NB4 (cell line): ENCODE measurements around the gene PLD2.
"Not testable (repeated sequence)": the region's sequence is repeated elsewhere in the genome, so short reads cannot be mapped to it uniquely, and the experiment has no call there.

Experiments used
- DNase-seq: peaks from one replicate; pipeline ENCODE4 v3.0.0; 2010; ENCODE audit warnings: low read depth
- H3K4me3 ChIP-seq: one replicate; pipeline ENCODE4 v1.5.1; 2011; ENCODE audit warnings: mild to moderate bottlenecking, low read depth, low read length, moderate library complexity
- MYC ChIP-seq: IDR thresholded peaks from 2 replicates; pipeline ENCODE4 v1.6.1; 2011; ENCODE audit warnings: low read depth, low read length
- POLR2A ChIP-seq: IDR thresholded peaks from 2 replicates; pipeline ENCODE4 v1.6.1; 2011; ENCODE audit warnings: mild to moderate bottlenecking; ENCODE audit not compliant: insufficient read length; ENCODE audit errors: extremely low read depth
- TF ChIP-seq, protein P1 (sequence below): IDR thresholded peaks from 2 replicates; pipeline ENCODE4 v1.6.1; 2011; ENCODE audit warnings: low read depth, low read length
- TF ChIP-seq, protein P2 (sequence below): IDR thresholded peaks from one replicate; pipeline ENCODE4 v1.5.1; 2012; ENCODE audit warnings: low read depth, low read length

The PLD2 gene

DNA sequence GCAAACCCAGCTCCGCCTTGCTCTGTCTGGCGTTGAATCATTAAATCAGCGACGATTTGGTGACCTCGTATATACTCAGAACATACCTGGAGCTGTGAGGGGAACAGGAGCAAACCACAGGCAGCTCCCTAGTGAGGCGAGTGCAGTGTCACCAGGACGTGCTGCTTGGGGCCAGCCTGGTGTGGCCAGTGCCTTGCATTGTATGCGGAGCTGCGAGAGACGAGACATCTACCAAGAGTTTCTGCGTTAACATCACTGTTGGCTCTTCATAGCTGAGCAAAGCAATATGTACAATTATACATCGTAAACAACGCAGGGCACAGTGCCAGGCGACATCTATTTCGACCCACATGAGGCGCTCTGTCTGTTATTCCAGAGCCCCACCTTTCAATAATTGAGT lies 54.1 kb downstream of the PLD2 start:
- TF ChIP-seq, protein P1, sequence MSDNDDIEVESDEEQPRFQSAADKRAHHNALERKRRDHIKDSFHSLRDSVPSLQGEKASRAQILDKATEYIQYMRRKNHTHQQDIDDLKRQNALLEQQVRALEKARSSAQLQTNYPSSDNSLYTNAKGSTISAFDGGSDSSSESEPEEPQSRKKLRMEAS, result no peak
- TF ChIP-seq POLR2A (no peak), MYC (no peak)
- TF ChIP-seq, protein P2, sequence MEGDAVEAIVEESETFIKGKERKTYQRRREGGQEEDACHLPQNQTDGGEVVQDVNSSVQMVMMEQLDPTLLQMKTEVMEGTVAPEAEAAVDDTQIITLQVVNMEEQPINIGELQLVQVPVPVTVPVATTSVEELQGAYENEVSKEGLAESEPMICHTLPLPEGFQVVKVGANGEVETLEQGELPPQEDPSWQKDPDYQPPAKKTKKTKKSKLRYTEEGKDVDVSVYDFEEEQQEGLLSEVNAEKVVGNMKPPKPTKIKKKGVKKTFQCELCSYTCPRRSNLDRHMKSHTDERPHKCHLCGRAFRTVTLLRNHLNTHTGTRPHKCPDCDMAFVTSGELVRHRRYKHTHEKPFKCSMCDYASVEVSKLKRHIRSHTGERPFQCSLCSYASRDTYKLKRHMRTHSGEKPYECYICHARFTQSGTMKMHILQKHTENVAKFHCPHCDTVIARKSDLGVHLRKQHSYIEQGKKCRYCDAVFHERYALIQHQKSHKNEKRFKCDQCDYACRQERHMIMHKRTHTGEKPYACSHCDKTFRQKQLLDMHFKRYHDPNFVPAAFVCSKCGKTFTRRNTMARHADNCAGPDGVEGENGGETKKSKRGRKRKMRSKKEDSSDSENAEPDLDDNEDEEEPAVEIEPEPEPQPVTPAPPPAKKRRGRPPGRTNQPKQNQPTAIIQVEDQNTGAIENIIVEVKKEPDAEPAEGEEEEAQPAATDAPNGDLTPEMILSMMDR, result no peak
- H3K4me3 ChIP-seq, result no peak overlapping the region
- DNase-seq, result no peak

DNA sequence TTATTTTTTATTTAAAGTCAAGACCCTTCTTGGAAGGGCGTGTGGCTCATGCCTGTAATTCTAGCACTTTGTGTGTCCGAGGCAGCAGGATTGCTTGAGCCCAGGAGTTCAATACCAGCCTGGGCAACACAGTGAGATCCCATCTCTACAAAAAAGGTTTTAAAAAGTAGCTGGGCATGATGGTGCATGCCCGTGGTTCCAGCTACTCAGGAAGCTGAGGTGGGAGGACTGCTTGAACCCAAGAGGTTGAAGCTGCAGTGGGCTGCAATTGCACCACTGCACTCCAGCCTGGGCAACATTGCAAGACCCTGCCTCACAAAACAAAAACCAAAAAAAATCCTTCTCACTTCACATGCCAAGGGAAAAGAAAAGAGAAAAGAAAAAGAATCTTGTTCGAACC lies 55.8 kb downstream of the PLD2 start:
- no peak overlapping the region for H3K4me3 ChIP-seq
- no peak for TF ChIP-seq POLR2A
- TF ChIP-seq, protein P1, result no peak
- TF ChIP-seq MYC, result no peak
- TF ChIP-seq, protein P2, result no peak
- no peak for DNase-seq

DNA sequence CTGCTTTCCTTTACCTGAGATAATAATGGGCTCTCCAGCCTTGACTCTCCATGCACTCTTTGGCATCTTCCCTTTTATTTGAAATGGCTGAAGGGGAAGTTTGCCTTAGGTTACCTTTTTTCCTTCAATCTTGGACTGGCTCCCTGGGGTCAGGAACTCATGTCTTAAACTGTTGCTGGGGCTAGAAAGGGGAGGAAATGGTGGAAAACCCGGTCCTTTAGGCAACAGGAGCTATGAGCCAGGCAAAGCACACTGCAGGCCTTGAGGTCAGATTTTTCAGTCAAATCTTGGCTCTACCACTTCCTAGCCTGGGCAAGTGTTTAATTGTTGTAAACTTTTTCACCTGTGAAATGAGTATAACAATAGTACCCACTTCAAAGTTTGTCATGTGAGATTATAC lies 56.4 kb downstream of the PLD2 start:
- no peak overlapping the region for H3K4me3 ChIP-seq
- TF ChIP-seq, protein P1, result no peak
- TF ChIP-seq POLR2A (no peak), MYC (no peak)
- TF ChIP-seq, protein P2, result no peak
- DNase-seq, result no peak

DNA sequence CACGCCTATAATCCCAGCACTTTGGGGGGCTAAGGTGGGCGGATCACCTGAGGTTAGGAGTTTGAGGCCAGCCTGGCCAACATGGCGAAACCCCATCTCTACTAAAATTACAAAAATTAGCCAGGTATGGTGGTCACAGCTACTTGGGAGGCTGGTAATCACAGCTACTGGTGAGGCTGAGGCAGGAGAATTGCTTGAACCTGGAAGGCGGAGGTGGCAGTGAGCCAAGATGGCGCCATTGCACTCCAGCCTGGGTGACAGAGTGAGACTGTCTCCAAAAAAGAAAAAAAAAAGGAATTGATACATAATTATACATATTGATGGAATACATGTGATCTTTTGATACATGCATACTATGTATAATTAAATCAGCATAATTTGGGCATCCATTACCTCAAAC lies 60.6 kb downstream of the PLD2 start:
- DNase-seq, H3K4me3 ChIP-seq: not testable (repeated sequence)

DNA sequence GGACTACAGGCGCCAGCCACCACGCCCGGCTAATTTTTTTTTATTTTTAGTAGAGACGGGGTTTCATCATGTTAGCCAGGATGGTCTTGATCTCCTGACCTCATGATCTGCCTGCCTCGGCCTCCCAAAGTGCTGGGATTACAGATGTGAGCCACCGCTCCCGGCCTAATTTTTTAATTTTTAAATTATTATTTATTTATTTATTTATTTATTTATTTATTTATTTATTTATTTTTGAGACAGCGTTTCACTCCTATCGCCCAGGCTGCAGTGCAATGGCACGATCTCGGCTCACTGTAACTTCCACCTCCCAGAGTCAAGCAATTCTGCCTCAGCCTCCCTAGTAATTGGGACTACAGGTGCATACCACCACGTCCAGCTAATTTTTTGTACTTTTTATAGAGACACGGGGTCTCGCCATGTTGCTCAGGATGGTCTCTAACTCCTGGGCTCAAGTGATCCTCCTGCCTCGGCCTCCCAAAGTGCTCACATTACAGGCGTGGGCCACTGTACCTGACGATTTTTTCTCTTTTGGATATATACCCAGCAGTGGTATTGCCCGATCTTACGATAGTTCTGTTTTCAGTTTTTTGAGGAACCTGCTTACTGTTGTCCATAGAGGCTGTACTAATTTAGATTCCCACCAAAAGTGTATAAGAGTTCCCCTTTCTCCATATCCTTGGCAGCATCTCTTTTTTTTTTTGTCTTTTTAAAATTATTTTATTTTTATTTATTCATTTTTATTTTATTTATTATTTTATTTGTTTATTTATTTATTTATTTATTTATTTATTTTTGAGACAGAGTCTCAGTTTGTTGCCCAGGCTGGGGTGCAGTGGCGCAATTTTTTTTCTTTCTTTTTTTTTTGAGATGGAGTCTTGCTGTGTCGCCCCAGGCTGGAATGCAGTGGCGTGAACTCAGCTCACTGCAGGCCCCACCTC lies 62.4 kb downstream of the PLD2 start:
- DNase-seq, result not testable (repeated sequence)

DNA sequence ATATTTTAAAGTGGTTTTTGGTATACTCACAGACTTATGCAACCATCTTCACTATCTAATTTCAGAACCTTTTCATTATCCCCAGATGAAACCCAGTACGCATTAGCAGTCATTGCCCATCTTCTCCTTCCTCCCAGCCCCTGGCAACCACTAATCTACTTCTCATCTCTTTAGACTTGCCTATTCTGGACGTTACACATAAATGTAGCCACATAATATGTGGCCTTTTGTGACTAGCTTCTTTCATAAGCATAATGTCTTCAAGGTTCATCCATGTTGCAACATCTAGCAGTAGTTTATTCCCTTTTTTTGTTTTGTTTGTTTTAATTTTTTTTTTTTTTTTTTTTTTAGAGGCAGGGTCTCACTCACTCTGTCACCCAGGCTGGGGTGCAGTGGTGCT lies 63.9 kb downstream of the PLD2 start:
- TF ChIP-seq MYC (no peak), POLR2A (no peak)
- TF ChIP-seq, protein P1, result no peak
- TF ChIP-seq, protein P2, result no peak
- H3K4me3 ChIP-seq, result no peak overlapping the region
- DNase-seq, result no peak

More for the DNA sequence above, 62.4 kb downstream of the PLD2 start:
- not testable (repeated sequence) for H3K4me3 ChIP-seq

DNA sequence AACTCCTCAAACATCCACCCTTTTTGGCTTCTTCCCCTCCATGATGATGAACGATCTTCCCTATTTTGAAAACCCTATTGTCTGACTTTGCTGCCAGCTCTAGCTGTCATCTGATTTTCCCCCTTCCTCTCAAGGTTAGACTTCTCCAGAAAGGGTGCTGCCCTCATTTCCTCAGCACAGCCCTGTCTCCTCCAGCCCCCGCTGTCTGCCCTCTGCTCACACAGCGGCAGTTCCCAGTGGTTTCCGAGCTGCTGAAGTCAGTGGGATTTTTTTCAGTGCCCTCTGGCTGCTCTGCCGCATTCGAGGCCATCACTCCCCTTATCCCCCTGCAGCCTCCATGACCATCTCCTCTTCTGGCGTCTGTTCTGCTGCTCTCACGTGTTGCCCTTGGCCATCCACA lies 65.8 kb downstream of the PLD2 start:
- TF ChIP-seq POLR2A (no peak), MYC (no peak)
- TF ChIP-seq, protein P2, result no peak
- TF ChIP-seq, protein P1, result no peak
- H3K4me3 ChIP-seq, result no peak overlapping the region

More for the DNA sequence above, 65.8 kb downstream of the PLD2 start:
- DNase-seq, result no peak
